Measurements from ENCODE around the gene GCSH. TPM values are rescaled to one million over a fixed set of nuclear protein-coding genes. Genes with fewer than 3 reads are reported as not detected.

The GCSH gene
- total RNA-seq (ENCODE audit: low replicate concordance), result 39.6 and 50.8 TPM in 2 replicates
- long read RNA-seq, transcript GCSH-201 (5 exons, 1,597 nt), result major isoform, 116 of 121 reads
- long read RNA-seq, partial matches to known transcripts, result 2 of 121 reads
- long read RNA-seq, other reads (novel, unspliced or antisense), result 0 of 121 reads

DNA sequence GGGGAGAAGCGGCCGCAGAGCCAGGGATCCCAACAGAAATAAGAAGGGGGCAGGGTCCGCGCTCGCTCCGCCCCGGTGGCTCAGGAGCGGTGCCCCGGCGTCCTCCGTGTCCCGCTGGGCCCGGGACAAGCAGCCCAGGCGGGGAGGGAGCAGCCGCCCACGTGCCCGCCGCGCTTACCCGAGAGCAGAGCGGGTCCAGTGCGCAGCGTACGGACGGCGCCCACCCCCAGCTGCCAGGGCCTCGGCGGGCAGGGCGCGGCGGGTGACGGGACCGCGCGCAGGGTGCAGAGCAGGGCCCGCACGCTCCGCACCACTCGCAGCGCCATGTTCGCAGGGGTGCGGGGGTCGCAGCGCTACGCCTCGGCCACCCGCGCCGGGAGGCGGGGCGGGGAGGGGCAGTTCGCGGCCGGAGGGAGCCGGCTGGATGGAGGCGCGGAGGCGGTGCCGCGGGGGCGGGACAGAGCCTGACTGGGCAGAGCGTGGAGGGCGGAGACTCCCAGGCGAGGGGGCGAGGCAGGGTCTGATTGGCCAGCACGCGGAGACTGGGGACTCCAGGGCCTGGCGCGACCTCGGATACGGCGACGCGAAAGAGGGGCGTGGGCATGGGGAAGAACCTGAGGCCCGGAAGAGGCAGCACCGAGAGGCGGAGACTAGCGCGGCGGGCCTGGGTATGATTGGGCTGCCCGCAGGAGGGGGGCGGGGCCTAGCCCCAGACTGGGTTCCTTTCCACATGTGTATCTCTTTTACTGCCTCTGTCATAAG is at the start of gene GCSH:
TSS of gene GCSH (minus strand) at position 443 of the 762 bp plus-strand sequence. CDS start at position 326, 117 bp downstream.
- TF ChIP-seq, protein P1, sequence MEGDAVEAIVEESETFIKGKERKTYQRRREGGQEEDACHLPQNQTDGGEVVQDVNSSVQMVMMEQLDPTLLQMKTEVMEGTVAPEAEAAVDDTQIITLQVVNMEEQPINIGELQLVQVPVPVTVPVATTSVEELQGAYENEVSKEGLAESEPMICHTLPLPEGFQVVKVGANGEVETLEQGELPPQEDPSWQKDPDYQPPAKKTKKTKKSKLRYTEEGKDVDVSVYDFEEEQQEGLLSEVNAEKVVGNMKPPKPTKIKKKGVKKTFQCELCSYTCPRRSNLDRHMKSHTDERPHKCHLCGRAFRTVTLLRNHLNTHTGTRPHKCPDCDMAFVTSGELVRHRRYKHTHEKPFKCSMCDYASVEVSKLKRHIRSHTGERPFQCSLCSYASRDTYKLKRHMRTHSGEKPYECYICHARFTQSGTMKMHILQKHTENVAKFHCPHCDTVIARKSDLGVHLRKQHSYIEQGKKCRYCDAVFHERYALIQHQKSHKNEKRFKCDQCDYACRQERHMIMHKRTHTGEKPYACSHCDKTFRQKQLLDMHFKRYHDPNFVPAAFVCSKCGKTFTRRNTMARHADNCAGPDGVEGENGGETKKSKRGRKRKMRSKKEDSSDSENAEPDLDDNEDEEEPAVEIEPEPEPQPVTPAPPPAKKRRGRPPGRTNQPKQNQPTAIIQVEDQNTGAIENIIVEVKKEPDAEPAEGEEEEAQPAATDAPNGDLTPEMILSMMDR (conservative IDR thresholded peaks at IDR 0.05), result no peak
- Mint-ChIP-seq H3K36me3 (peaks cover 8% of the 10 kb centered on the region), H3K4me3 (peak within 1 kb of the TSS; percentile 86), H3K9me3 (peaks cover 5% of the 10 kb centered on the region), H3K27me3 (no peaks in the 10 kb centered on the region), H3K4me1 (ENCODE audit: unreplicated experiment) (peaks cover 10% of the 10 kb centered on the region), H3K27ac (peak within 1 kb of the TSS; percentile 84)
- DNase-seq (ENCODE audit: extremely low spot score, unreplicated experiment), result peak; percentile 98

DNA sequence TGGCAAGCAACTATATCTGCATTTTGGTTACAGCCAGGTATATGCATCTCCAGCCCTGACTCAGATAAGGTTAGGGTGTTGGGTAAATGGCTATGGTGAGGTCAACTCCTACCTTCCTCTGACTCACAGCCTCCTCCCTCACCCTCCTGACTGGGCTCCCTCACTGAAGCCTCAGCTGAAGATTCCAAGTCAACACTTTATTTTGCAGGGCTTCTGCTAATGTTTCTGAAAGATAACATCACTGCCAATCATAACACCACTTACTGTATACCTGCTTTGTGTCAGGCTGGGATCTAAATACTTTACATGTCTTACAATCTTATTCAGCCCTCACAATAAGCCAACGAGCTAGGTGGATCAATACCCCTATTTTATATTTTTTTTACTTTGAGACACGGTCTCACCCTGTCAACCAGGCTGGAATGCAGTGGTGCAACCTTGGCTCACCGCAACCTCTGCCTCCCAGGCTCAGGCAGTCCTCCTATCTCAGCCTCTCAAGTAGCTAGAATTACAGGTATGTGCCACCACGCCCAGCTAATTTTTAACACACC is 47.8 kb upstream of the GCSH start:
- DNase-seq (ENCODE audit: extremely low spot score, unreplicated experiment), result no peak
- no peaks in the 10 kb centered on the region for H3K9me3 Mint-ChIP-seq
- H3K4me3 Mint-ChIP-seq, result peak overlapping the region; percentile 76
- H3K27ac Mint-ChIP-seq, result peak overlapping the region; percentile 98
- no peaks in the 10 kb centered on the region for H3K27me3 Mint-ChIP-seq
- TF ChIP-seq, protein P1 (conservative IDR thresholded peaks at IDR 0.05), result no peak
- no peaks in the 10 kb centered on the region for H3K36me3 Mint-ChIP-seq
- H3K4me1 Mint-ChIP-seq (ENCODE audit: unreplicated experiment), result no peaks in the 10 kb centered on the region

DNA sequence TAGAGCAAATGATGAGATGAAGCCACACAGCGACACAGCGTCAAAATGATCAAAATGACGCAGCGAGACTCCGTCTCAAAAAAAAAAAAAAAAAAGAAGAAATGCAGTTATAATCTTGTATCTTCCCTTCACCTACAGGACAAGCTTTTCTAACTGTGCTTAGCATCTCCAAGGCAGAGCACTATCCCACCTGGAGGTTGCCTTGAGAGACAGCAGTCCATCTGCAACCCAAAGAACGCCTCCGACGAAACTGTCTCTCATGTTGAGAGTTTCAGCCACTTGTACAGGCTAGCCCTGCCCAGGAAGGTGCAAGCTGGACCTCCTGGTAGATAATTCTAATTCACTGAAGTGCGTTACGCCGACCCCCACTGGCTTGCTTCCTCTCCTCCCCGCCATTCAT is 46.7 kb upstream of the GCSH start:
- no peak for DNase-seq (ENCODE audit: extremely low spot score, unreplicated experiment)
- Mint-ChIP-seq H3K36me3 (no peaks in the 10 kb centered on the region), H3K27me3 (no peaks in the 10 kb centered on the region), H3K27ac (peak overlapping the region; percentile 98), H3K4me1 (ENCODE audit: unreplicated experiment) (peaks cover under 1% of the 10 kb centered on the region), H3K9me3 (no peaks in the 10 kb centered on the region), H3K4me3 (no peak overlapping the region)
- TF ChIP-seq, protein P1 (conservative IDR thresholded peaks at IDR 0.05), result no peak

DNA sequence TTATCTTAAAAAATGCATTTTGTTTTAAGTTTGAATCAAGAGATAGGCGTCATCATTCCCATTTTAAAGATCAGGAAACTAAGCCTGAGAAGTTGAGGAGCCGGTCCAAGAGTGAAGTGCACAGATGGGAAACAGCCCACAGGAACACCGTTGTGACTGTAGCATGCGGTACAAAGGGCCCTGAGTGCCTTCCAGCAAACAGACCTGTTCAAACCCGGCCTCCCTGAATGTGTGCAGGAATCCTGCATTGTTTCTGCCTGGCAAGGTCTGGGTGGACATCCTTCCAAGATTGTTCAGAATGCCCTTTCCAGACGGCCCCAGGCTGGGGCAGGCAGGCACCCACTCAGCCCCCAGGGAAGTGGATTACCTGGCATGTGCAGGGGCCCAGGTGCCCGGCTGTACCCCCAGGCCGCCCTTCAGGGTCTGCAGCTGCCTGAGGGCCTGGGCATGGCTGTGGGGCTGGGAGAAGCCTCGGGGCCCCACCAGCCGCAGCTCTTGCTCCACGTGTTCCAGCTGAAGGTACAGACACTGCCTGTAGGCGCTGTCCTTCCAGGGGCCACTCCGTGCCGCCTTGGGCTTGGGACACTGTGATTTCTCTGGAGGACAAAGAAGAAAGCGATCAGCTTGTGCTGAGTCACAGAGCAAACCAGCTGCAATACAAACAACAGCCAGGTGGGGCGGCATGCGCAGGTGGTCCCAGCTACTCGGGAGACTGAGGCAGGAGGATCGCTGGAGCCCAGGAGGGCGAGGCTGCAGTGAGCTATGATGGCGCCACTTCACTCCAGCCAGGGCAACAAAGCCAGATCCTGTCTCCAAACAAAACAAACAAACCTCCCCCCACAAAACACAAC is 45.0 kb upstream of the GCSH start:
- DNase-seq (ENCODE audit: extremely low spot score, unreplicated experiment), result no peak
- Mint-ChIP-seq H3K27ac (peak overlapping the region; percentile 53), H3K4me1 (ENCODE audit: unreplicated experiment) (peaks cover 13% of the 10 kb centered on the region), H3K27me3 (no peaks in the 10 kb centered on the region), H3K4me3 (no peak overlapping the region), H3K36me3 (no peaks in the 10 kb centered on the region), H3K9me3 (no peaks in the 10 kb centered on the region)
- TF ChIP-seq, protein P1 (conservative IDR thresholded peaks at IDR 0.05), result peak; percentile 56

DNA sequence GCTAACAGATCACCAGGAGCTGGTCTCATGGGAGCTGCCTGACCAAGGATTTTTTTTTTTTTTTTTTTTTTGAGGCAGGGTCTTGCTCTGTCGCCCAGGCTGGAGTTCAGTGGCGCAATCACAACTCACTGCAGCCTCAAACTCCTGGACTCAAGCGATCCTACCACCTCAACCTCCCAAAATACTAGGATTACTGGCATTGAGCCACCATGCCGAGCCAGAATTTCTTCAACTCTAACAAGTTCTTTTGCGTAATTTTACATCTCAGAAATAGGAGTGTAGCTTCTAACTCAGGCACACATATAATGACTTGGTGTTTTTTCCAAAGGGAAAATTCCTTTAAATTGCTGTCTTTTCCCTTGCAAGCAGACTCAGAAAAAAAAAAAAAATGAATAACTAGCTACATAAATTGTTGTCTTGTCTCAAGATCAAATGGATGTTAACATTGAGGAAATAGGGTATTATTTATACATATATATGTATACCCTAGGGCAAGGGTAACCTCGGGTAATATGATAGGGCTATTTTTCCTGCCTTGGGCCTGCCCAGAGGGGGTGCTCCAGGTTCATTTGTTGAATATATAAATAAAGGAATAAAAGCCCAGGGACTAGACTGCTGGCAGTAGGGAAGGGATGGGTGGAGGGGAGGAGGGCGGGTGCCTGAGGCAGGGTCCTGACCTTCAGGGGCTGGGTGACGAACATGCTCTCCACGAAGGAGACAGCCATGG is 42.8 kb upstream of the GCSH start:
- H3K27ac Mint-ChIP-seq, result no peak overlapping the region
- H3K36me3 Mint-ChIP-seq, result no peaks in the 10 kb centered on the region
- no peak overlapping the region for H3K4me3 Mint-ChIP-seq
- no peak for DNase-seq (ENCODE audit: extremely low spot score, unreplicated experiment)
- peaks cover 13% of the 10 kb centered on the region for H3K4me1 Mint-ChIP-seq (ENCODE audit: unreplicated experiment)
- H3K9me3 Mint-ChIP-seq, result no peaks in the 10 kb centered on the region
- H3K27me3 Mint-ChIP-seq, result no peaks in the 10 kb centered on the region
- TF ChIP-seq, protein P1 (conservative IDR thresholded peaks at IDR 0.05), result no peak
